HG02870 (cell line): ENCODE results near the gene ALOX15.
"Not testable (repeated sequence)": the region's sequence is repeated elsewhere in the genome, so short reads cannot be mapped to it uniquely, and the experiment has no call there.

Source experiments
- ATAC-seq: cut with Tn5 transposase; IDR thresholded peaks from one replicate; pipeline ENCODE4 v1.9.1; 2021; ENCODE audit warnings: mild to moderate bottlenecking, moderate library complexity; ENCODE audit not compliant: unreplicated experiment

ALOX15 gene

GRCh38 chr17:4595685-4596342 lies 45.7 kb downstream of the ALOX15 start:
- ATAC-seq: not testable (repeated sequence)

- no peak for ATAC-seq
These were observed 46.4 kb downstream of the ALOX15 start for GRCh38 chr17:4594931-4595684.

GRCh38 chr17:4594406-4594805 lies 47.1 kb downstream of the ALOX15 start:
- no peak for ATAC-seq

- ATAC-seq: no peak
These were observed 48.5 kb downstream of the ALOX15 start for GRCh38 chr17:4593021-4593421.

- ATAC-seq: no peak
These were observed 49.1 kb downstream of the ALOX15 start for GRCh38 chr17:4592240-4593005.

- ATAC-seq: no peak
These were observed 49.9 kb downstream of the ALOX15 start for GRCh38 chr17:4591529-4591928.

- no peak for ATAC-seq
These were observed 50.5 kb downstream of the ALOX15 start for GRCh38 chr17:4590981-4591453.

GRCh38 chr17:4590042-4590441 lies 51.4 kb downstream of the ALOX15 start:
- ATAC-seq: not testable (repeated sequence)

- no peak for ATAC-seq
These were observed 52.4 kb downstream of the ALOX15 start for GRCh38 chr17:4588898-4589625.

- no peak for ATAC-seq
These were observed 53.1 kb downstream of the ALOX15 start for GRCh38 chr17:4588391-4588790.

- ATAC-seq: no peak
These were observed 53.7 kb downstream of the ALOX15 start for GRCh38 chr17:4587803-4588202.

- no peak for ATAC-seq
These were observed 54.3 kb downstream of the ALOX15 start for GRCh38 chr17:4587195-4587594.

- no peak for ATAC-seq
These were observed 55.4 kb downstream of the ALOX15 start for GRCh38 chr17:4586043-4586442.

- no peak for ATAC-seq
These were observed 55.9 kb downstream of the ALOX15 start for GRCh38 chr17:4585638-4585994.

GRCh38 chr17:4584917-4585637 lies 56.4 kb downstream of the ALOX15 start:
- ATAC-seq: no peak

- no peak for ATAC-seq
These were observed 57.2 kb downstream of the ALOX15 start, which contains the start of gene SMTNL2 for GRCh38 chr17:4584101-4584916. SMTNL2 (plus strand) TSS chr17:4584529; CDS start chr17:4584606, 77 bp downstream.

- ATAC-seq: no peak
These were observed 57.7 kb downstream of the ALOX15 start for GRCh38 chr17:4583782-4584100.

- ATAC-seq: no peak
These were observed 58.3 kb downstream of the ALOX15 start for GRCh38 chr17:4583206-4583605.

GRCh38 chr17:4582691-4583090 lies 58.8 kb downstream of the ALOX15 start:
- ATAC-seq: no peak

GRCh38 chr17:4582101-4582501 lies 59.4 kb downstream of the ALOX15 start:
- ATAC-seq: no peak
